Fibroblast of villous mesenchyme (primary cell): ENCODE measurements around the gene PLEKHH1. TPM values are rescaled to one million over a fixed set of nuclear protein-coding genes. Genes with fewer than 3 reads are reported as not detected.

Experiments used
- DNase-seq: peaks from one replicate; pipeline ENCODE4 v3.0.0-alpha.2; 2010; ENCODE audit warnings: low read depth
- H3K4me3 ChIP-seq: 2 replicates; pipeline ENCODE4 v1.5.1; 2011; ENCODE audit warnings: low read depth, mild to moderate bottlenecking, low read length
- CTCF ChIP-seq: IDR thresholded peaks from 2 replicates; pipeline ENCODE4 v1.5.1; 2012; ENCODE audit warnings: low read depth, mild to moderate bottlenecking, low read length; ENCODE audit not compliant: insufficient read depth
- total RNA-seq: library from RNA; depleted of rRNA; stranded (reverse); fragments of >200 nt; gene quantifications from 2 replicates; pipeline ENCODE4 v1.2.3, GENCODE V29; 2012

Gene PLEKHH1
- total RNA-seq, 1 donor = 0.43 TPM

- no peak for DNase-seq
- TF ChIP-seq CTCF = no peak
- no peak overlapping the region for H3K4me3 ChIP-seq
These were observed 45.0 kb downstream of the PLEKHH1 start for GRCh38 chr14:67577909-67578749.

GRCh38 chr14:67579040-67579439 lies 46.0 kb downstream of the PLEKHH1 start:
- no peak overlapping the region for H3K4me3 ChIP-seq
- TF ChIP-seq CTCF = no peak
- DNase-seq = no peak

- H3K4me3 ChIP-seq = no peak overlapping the region
- no peak for DNase-seq
- no peak for TF ChIP-seq CTCF
These were observed 46.5 kb downstream of the PLEKHH1 start for GRCh38 chr14:67579636-67580035.

GRCh38 chr14:67580336-67581171 lies 47.5 kb downstream of the PLEKHH1 start:
- no peak for TF ChIP-seq CTCF
- DNase-seq = no peak
- H3K4me3 ChIP-seq = no peak overlapping the region

GRCh38 chr14:67581643-67582042 lies 48.6 kb downstream of the PLEKHH1 start:
- no peak for TF ChIP-seq CTCF
- DNase-seq = peak; percentile 3

GRCh38 chr14:67582061-67582460 lies 49.0 kb downstream of the PLEKHH1 start:
- no peak overlapping the region for H3K4me3 ChIP-seq
- TF ChIP-seq CTCF = peak; percentile 10

More at GRCh38 chr14:67581643-67582042, 48.6 kb downstream of the PLEKHH1 start:
- H3K4me3 ChIP-seq = no peak overlapping the region

More at GRCh38 chr14:67582061-67582460, 49.0 kb downstream of the PLEKHH1 start:
- DNase-seq = no peak
